Measurements from ENCODE around the gene HSDL1. TPM values are rescaled to one million over a fixed set of nuclear protein-coding genes. Genes with fewer than 3 reads are reported as not detected.
A peak's percentile ranks its signal among the peaks of the same experiment; 100 is the strongest.

HSDL1 gene
- total RNA-seq, 1 donor from 2014 or later: 47.7 TPM

DNA sequence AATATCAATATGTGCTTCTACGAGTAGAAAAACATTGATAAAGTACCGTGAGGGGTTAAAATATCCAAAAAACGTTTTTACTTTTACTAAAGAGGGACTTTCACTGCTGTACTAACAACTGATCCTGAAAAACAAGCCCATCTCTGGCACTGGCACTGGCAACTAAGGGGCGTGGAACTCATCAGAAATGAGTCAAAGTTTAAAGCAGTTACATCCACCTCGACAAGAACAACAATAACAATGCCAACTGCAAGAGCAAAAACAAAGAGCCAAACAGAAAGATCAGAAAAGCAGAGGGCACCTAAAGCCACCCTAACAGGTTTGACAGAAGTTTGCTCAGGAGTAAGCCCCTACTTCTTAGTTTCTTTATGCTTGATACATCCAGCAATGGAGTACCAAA lies 41.3 kb downstream of the HSDL1 start:
- TF ChIP-seq CTCF (IDR thresholded peaks at IDR 0.05; ENCODE audit: unreplicated experiment): no peak
- no peak for DNase-seq (ENCODE audit: low spot score, unreplicated experiment)
- H3K27me3 Mint-ChIP-seq: no peaks in the 10 kb centered on the region
- no peaks in the 10 kb centered on the region for H3K9me3 Mint-ChIP-seq (ENCODE audit: low read depth)
- H3K4me1 Mint-ChIP-seq (ENCODE audit: low read depth): peaks cover 2% of the 10 kb centered on the region
- H3K36me3 Mint-ChIP-seq (ENCODE audit: insufficient read depth): peaks cover 4% of the 10 kb centered on the region
- peak overlapping the region; percentile 6 for H3K27ac Mint-ChIP-seq
- no peak overlapping the region for H3K4me3 Mint-ChIP-seq (ENCODE audit: low read depth)

DNA sequence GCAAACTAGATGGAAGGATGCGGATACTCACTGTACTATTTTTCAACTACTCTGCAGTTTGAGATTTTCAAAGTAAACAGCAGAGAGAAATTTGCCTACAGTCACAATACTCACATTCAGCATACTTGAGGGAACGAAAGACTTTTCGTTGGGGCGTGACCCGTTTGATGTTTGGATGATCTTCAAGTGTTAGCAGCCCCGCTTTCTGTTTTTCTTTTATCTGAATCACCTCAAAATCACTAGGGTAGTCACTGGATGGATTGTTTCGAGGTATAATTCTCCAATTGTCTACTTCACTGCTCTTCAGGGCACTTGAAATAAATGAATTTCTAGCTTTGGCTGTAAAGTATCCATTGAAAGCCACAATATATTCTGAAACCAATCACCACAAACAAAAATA lies 46.0 kb downstream of the HSDL1 start:
- TF ChIP-seq CTCF (IDR thresholded peaks at IDR 0.05; ENCODE audit: unreplicated experiment): no peak
- Mint-ChIP-seq H3K9me3 (ENCODE audit: low read depth) (no peaks in the 10 kb centered on the region), H3K4me3 (ENCODE audit: low read depth) (no peak overlapping the region), H3K36me3 (ENCODE audit: insufficient read depth) (peaks cover 14% of the 10 kb centered on the region), H3K4me1 (ENCODE audit: low read depth) (peaks cover 21% of the 10 kb centered on the region), H3K27me3 (no peaks in the 10 kb centered on the region), H3K27ac (no peak overlapping the region)
- DNase-seq (ENCODE audit: low spot score, unreplicated experiment): no peak

GRCh38 chr16:84096447-84097005 lies 48.5 kb downstream of the HSDL1 start:
- H3K27me3 Mint-ChIP-seq: no peaks in the 10 kb centered on the region
- no peak overlapping the region for H3K4me3 Mint-ChIP-seq (ENCODE audit: low read depth)
- H3K9me3 Mint-ChIP-seq (ENCODE audit: low read depth): no peaks in the 10 kb centered on the region
- peaks cover 18% of the 10 kb centered on the region for H3K4me1 Mint-ChIP-seq (ENCODE audit: low read depth)
- peak overlapping the region; percentile 91 for H3K27ac Mint-ChIP-seq
- H3K36me3 Mint-ChIP-seq (ENCODE audit: insufficient read depth): peaks cover 26% of the 10 kb centered on the region
- no peak for TF ChIP-seq CTCF (IDR thresholded peaks at IDR 0.05; ENCODE audit: unreplicated experiment)
- DNase-seq (ENCODE audit: low spot score, unreplicated experiment): no peak

- H3K27ac Mint-ChIP-seq: no peak overlapping the region
These were observed 49.5 kb downstream of the HSDL1 start for GRCh38 chr16:84095466-84095865.

GRCh38 chr16:84093879-84094270 lies 51.1 kb downstream of the HSDL1 start:
- H3K4me3 Mint-ChIP-seq (ENCODE audit: low read depth): no peak overlapping the region
- TF ChIP-seq CTCF (IDR thresholded peaks at IDR 0.05; ENCODE audit: unreplicated experiment): no peak
- H3K27me3 Mint-ChIP-seq: no peaks in the 10 kb centered on the region
- H3K4me1 Mint-ChIP-seq (ENCODE audit: low read depth): peaks cover 18% of the 10 kb centered on the region
- no peak overlapping the region for H3K27ac Mint-ChIP-seq
- H3K36me3 Mint-ChIP-seq (ENCODE audit: insufficient read depth): peaks cover 32% of the 10 kb centered on the region
- no peaks in the 10 kb centered on the region for H3K9me3 Mint-ChIP-seq (ENCODE audit: low read depth)
- no peak for DNase-seq (ENCODE audit: low spot score, unreplicated experiment)

More at GRCh38 chr16:84095466-84095865, 49.5 kb downstream of the HSDL1 start:
- H3K4me3 Mint-ChIP-seq (ENCODE audit: low read depth): no peak overlapping the region
- TF ChIP-seq CTCF (IDR thresholded peaks at IDR 0.05; ENCODE audit: unreplicated experiment): no peak
- H3K9me3 Mint-ChIP-seq (ENCODE audit: low read depth): no peaks in the 10 kb centered on the region
- no peaks in the 10 kb centered on the region for H3K27me3 Mint-ChIP-seq
- H3K36me3 Mint-ChIP-seq (ENCODE audit: insufficient read depth): peaks cover 30% of the 10 kb centered on the region
- H3K4me1 Mint-ChIP-seq (ENCODE audit: low read depth): peaks cover 18% of the 10 kb centered on the region
- DNase-seq (ENCODE audit: low spot score, unreplicated experiment): no peak
